HepG2 (cell line): ENCODE data around the gene IGSF11. TPM values are rescaled to one million over a fixed set of nuclear protein-coding genes. Genes with fewer than 3 reads are reported as not detected.
"Not testable (repeated sequence)": the region's sequence is repeated elsewhere in the genome, so short reads cannot be mapped to it uniquely, and the experiment has no call there.

ENCODE experiments used
- ATAC-seq: fragments of 200-7000 bp; cut with Tn5 transposase; 3 replicates; pipeline ENCODE4 v1.9.1; 2020; ENCODE audit warnings: mild to moderate bottlenecking, moderate library complexity
- BruUV-seq: library from RNA; stranded (reverse); fragments of 400-500 nt; replicated peaks from 2 replicates; lab custom pipeline; 2021; lab: Mats Ljungman, UMichigan
- CTCF ChIA-PET: fragments of 300-600 bp; formaldehyde crosslinking; extraction: SDS; loops from one replicate; lab custom pipeline; 2021; ENCODE audit warnings: low total read pairs, inconsistent platforms, low intra/inter-chr PET ratio; lab: Yijun Ruan, JAX
- POLR2A ChIA-PET: fragments of 350-600 bp; sonication (Branson Sonifier 250); formaldehyde crosslinking; loops from one replicate; lab custom pipeline; 2020; ENCODE audit warnings: antibody characterized with exemption, inconsistent platforms; lab: Yijun Ruan, JAX
- DNase-seq: peaks from one replicate; pipeline ENCODE4 v3.0.0-alpha.2; 2015; ENCODE audit warnings: low spot score
- FAIRE-seq: peaks from 3 replicates; lab custom pipeline; 2011; peaks lifted over from hg19 to GRCh38; lab: Jason Lieb, UNC
- H2AFZ ChIP-seq: one replicate; pipeline ENCODE4 v1.6.1; 2011; ENCODE audit warnings: low read length, inconsistent platforms
- H3K27ac ChIP-seq: fragments of 300-600 bp; 3 replicates; pipeline ENCODE4 v1.8.0; 2011; ENCODE audit warnings: mixed run types, mild to moderate bottlenecking, mixed read lengths, low read length, inconsistent platforms; ENCODE audit not compliant: insufficient read depth; ENCODE audit errors: extremely low read length
- H3K27me3 ChIP-seq, 2 experiments: fragments of 200-600 bp in 1 of 2; 2 replicates in 1 of 2; 3 replicates in 1 of 2; pipeline versions ENCODE4 v1.6.0 to v1.8.0; 2011; ENCODE audit warnings: low read length in 2 of 2, mild to moderate bottlenecking in 2 of 2, moderate library complexity in 2 of 2, inconsistent platforms in 1 of 2; ENCODE audit not compliant: insufficient read depth in 2 of 2, control insufficient read depth in 1 of 2
- H3K36me3 ChIP-seq, 2 experiments: fragments of 200-600 bp in 1 of 2; replicated peaks in 1 of 2; 2 replicates in 1 of 2; 3 replicates in 1 of 2; pipeline versions ENCODE4 v1.5.1 to v1.8.0; 2011; ENCODE audit warnings: low read length in 2 of 2, inconsistent platforms in 1 of 2; ENCODE audit not compliant: insufficient read depth in 2 of 2, control insufficient read depth in 1 of 2
- H3K4me1 ChIP-seq: 2 replicates; pipeline ENCODE4 v1.5.1; 2012; ENCODE audit warnings: low read length, inconsistent platforms; ENCODE audit not compliant: insufficient read depth
- H3K4me2 ChIP-seq: 2 replicates; pipeline ENCODE4 v1.6.0; 2011; ENCODE audit warnings: low read depth, low read length, inconsistent platforms
- H3K4me3 ChIP-seq, 3 experiments: fragments of 200-600 bp in 1 of 3; sonication (generic), shearing (Covaris generic) in 1 of 3; replicated peaks in 1 of 3; 2 replicates each; pipeline ENCODE4 v1.5.1; 2011 to 2016; ENCODE audit warnings: low read length in 3 of 3, inconsistent platforms in 2 of 3, low read depth in 2 of 3, mild to moderate bottlenecking in 2 of 3, control low read depth in 1 of 3, mixed read lengths in 1 of 3; ENCODE audit not compliant: insufficient read depth in 1 of 3
- H3K79me2 ChIP-seq: one replicate; pipeline ENCODE4 v1.6.1; 2011; ENCODE audit warnings: low read length, inconsistent platforms; ENCODE audit not compliant: insufficient read depth
- H3K9ac ChIP-seq: 2 replicates; pipeline ENCODE4 v1.6.0; 2011; ENCODE audit warnings: mild to moderate bottlenecking, low read depth, low read length, inconsistent platforms; ENCODE audit not compliant: insufficient read depth
- H3K9me3 ChIP-seq: 2 replicates; pipeline ENCODE4 v1.5.1; 2012; ENCODE audit warnings: mild to moderate bottlenecking, low read length
- H4K20me1 ChIP-seq: 2 replicates; pipeline ENCODE4 v1.6.0; 2011; ENCODE audit warnings: inconsistent platforms, mild to moderate bottlenecking, low read length, moderate library complexity; ENCODE audit not compliant: insufficient read depth
- BORCS8-MEF2B ChIP-seq: sonication (generic); formaldehyde crosslinking; IDR thresholded peaks from 2 replicates; pipeline ENCODE4 v1.8.0; 2022; ENCODE audit warnings: mild to moderate bottlenecking, missing genetic modification reagents
- RFX1 ChIP-seq: fragments of 450-650 bp; IDR thresholded peaks from 2 replicates; pipeline ENCODE4 v1.6.1; 2017
- WGBS: methylation state at CpG from one replicate; pipeline ENCODE4 v1.1.6; 2017; ENCODE audit warnings: low lambda C conversion rate; 5-methylcytosine and 5-hydroxymethylcytosine counted together
- in situ Hi-C: cut with HindIII; loops from 2 replicates; pipeline ENCODE4 v1.10.0; 2017; ENCODE audit warnings: low pct_unique_long_range_greater_than_20kb; ENCODE audit not compliant: extremely low pct_ligation_motif_present
- intact Hi-C: fragments of 100-400 bp; cut with micrococcal nuclease; formaldehyde crosslinking; loops from one replicate; pipeline ENCODE4 v1.10.0; 2022; ENCODE audit not compliant: unreplicated experiment
- polyA plus RNA-seq, 8 experiments: library from polyadenylated mRNA; depleted of rRNA in 3 of 8; stranded (reverse) in 7 of 8; unstranded in 1 of 8; fragments of >200 nt; fragmentation: Illumina TruSeq in 4 of 8; extraction: Trizol in 4 of 8; gene quantifications; 2 replicates each; pipeline versions ENCODE4 v1.2.1 to v1.2.3, GENCODE V29; 2011 to 2016; ENCODE audit warnings: low read depth in 4 of 8, missing spikeins in 1 of 8, mixed read lengths in 1 of 8; ENCODE audit not compliant: insufficient read depth in 1 of 8
- total RNA-seq, 5 experiments: library from RNA; depleted of rRNA; stranded (reverse); fragments of >200 nt; fragmentation: Illumina TruSeq; extraction: Trizol; gene quantifications; 2 replicates each; pipeline ENCODE4 v1.2.3, GENCODE V29; 2016; ENCODE audit warnings: low read depth in 1 of 5
- TF ChIP-seq, protein P1 (sequence below): sonication (generic); formaldehyde crosslinking; IDR thresholded peaks from 2 replicates; pipeline ENCODE4 v1.4.0; 2020; ENCODE audit warnings: missing genetic modification reagents, mild to moderate bottlenecking, borderline replicate concordance

IGSF11 gene
- total and polyA plus RNA-seq, 2 of the 13 experiments (the other 11 are each of a cell fraction or from before 2014, with no cell fraction given), result not detected

DNA sequence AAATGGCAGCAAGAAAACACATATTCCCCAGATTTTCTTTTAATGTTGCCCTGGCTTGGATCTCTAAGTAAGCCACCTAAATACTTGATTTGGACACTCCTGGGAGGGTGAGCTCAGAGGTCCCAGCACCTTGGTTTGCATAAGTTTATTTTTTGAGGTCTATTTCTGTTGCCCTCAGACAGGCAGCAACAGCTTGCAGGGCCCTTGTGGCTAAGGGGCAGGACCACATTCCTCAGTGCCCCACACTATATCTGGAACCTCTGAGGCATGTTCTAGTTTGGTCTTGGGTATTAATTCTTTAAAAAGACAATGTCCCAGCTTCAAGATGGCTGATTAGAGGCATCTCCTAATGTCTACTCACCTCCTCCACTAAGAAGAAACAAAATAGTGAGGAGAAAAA, 57.5 kb downstream of the IGSF11 start (continued):
- TF ChIP-seq, protein P1, sequence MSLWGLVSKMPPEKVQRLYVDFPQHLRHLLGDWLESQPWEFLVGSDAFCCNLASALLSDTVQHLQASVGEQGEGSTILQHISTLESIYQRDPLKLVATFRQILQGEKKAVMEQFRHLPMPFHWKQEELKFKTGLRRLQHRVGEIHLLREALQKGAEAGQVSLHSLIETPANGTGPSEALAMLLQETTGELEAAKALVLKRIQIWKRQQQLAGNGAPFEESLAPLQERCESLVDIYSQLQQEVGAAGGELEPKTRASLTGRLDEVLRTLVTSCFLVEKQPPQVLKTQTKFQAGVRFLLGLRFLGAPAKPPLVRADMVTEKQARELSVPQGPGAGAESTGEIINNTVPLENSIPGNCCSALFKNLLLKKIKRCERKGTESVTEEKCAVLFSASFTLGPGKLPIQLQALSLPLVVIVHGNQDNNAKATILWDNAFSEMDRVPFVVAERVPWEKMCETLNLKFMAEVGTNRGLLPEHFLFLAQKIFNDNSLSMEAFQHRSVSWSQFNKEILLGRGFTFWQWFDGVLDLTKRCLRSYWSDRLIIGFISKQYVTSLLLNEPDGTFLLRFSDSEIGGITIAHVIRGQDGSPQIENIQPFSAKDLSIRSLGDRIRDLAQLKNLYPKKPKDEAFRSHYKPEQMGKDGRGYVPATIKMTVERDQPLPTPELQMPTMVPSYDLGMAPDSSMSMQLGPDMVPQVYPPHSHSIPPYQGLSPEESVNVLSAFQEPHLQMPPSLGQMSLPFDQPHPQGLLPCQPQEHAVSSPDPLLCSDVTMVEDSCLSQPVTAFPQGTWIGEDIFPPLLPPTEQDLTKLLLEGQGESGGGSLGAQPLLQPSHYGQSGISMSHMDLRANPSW, result no peak

DNA sequence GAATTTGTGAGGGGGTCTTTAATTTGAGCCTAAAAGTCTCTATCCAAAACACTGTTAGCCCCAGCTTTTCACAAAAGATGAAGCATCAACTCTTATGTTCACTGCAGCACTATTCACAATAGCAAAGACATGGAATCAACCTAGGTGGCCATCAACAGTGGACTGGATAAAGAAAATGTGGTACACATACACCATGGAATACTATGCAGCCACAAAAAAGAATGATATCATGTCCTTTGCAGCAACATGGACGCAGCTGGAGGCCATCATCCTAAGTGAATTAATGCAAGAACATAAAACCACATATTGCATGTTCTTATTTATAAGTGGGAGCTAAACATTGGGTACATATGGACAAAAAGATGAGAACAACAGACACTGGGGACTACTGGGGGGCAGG, 59.2 kb downstream of the IGSF11 start:
- H3K9me3 ChIP-seq, H4K20me1 ChIP-seq, BruUV-seq, POLR2A ChIA-PET, H3K36me3 ChIP-seq, in situ Hi-C loops, intact Hi-C loops, FAIRE-seq, H3K27ac ChIP-seq, H3K4me3 ChIP-seq, DNase-seq, H2AFZ ChIP-seq, CTCF ChIA-PET, H3K9ac ChIP-seq, H3K27me3 ChIP-seq, H3K79me2 ChIP-seq, H3K4me2 ChIP-seq, H3K4me1 ChIP-seq, ATAC-seq: not testable (repeated sequence)
- WGBS, result 0% methylated on average over 1 of the region's 1 CpG

DNA sequence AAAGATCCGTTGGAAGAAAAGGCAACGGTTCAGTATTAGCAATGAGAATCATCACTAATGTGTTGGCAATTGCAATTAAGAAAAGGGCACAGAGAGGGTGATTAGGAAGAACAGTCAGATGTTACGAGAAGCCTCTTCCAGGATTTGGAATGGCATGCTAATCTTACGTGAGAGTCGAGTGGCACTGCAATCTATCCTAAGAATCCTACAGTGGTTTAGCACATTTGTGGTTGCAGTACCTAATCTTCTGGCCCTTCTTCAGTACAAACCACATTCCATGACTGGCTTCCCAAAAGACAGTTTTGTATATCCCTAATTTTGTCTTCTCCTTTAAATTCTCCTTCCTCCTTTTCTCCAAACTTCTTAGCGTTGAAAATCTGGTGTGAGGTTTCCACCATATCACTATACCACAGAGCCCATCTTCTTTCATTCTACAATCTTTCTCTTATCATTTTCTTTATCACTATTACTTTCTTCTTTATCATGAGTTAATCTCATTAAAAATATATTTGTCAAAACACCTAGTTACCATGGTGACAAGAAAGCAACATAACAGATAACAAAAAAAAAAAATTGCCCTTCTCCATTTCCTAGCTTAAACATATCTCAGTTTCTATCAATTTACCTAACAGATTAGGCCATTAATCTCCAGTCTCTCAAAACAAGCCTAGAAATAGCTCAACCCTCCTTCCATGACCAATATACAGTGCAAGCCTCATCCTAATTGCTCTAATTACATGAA, 60.1 kb downstream of the IGSF11 start:
- in situ Hi-C loops (no loop called here), intact Hi-C loops (no loop called here)
- Histone ChIP-seq H3K27ac (no peak overlapping the region), H3K27me3 (no peaks in the 10 kb centered on the region), H3K9ac (no peak overlapping the region), H4K20me1 (no peaks in the 10 kb centered on the region), H2AFZ (no peak overlapping the region), H3K4me1 (no peaks in the 10 kb centered on the region), H3K9me3 (no peaks in the 10 kb centered on the region), H3K36me3 (no peaks in the 10 kb centered on the region), H3K4me3 (no peak overlapping the region), H3K4me2 (no peak overlapping the region), H3K79me2 (no peaks in the 10 kb centered on the region)
- no peak for DNase-seq
- no TSS peak for BruUV-seq
- ChIA-PET POLR2A (no interaction called here), CTCF (no interaction called here)
- TF ChIP-seq BORCS8-MEF2B (CRISPR knock-in tag) (no peak), RFX1 (peak; percentile 18; the same call in 1 of the 2 replicates)
- FAIRE-seq, result no peak
- no peak for ATAC-seq
- WGBS, result 14% methylated on average over 6 of the region's 6 CpGs
